GM19240 (cell line): Measurements from ENCODE around the gene TSEN34.
"Not testable (repeated sequence)": the region's sequence is repeated elsewhere in the genome, so short reads cannot be mapped to it uniquely, and the experiment has no call there.

Experiments
- DNase-seq: peaks from one replicate; pipeline ENCODE4 v3.0.0; 2011; ENCODE audit warnings: low spot score; ENCODE audit not compliant: insufficient read length

TSEN34 gene

DNA sequence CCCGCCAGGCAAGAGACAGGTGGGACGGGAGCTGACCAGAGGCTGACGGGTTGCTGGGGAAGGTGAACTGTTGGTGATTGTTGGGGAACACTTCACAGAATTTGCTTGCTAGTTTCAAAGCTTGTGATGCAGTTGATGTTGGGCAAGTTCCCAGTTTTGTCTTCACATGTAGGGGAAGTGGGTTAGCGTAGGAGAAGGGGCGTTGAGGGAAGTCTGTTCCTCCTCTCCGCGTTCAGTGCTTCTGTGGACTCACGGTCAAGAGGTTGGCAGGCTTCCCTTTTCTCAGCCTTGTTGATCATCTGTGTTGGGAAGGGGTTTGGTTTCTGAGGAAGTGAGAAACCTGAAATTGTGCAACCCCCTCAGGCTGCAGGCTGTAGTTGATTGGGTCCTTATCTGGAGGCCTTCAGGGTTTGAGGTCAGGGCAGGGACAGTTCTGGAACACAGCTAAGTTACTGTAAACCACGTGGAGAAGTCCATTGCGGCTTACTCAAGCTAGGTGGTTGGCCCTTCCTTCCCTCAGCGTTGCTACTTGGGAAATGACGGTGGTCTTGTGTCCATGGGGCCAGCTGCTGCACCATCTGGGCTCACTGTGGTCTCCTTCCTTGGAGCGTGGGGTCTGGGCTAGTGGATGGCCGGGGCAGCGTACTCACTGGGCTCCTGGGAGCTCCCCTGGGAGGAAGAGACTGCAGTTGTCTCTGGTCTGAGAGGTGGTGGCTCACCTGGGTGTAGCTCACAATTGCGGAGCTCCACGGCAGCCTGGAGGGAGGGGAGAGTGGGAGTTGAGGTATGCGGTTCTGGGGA, 17.1 kb downstream of the TSEN34 start:
- DNase-seq = no peak

DNA sequence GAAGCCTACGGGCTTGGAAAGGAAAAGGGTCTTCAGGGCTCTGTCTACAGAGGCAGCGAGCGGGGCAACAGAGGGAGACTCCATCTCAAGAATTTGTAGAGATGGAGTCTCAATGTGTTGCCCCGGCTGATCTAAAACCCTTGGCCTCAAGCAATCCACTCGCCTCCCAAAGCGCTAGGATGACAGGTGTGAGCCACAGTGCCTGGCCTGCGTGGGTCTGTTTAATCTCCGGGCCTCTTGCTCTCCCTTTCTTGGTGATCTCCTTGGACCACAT, 17.6 kb downstream of the TSEN34 start:
- no peak for DNase-seq

DNA sequence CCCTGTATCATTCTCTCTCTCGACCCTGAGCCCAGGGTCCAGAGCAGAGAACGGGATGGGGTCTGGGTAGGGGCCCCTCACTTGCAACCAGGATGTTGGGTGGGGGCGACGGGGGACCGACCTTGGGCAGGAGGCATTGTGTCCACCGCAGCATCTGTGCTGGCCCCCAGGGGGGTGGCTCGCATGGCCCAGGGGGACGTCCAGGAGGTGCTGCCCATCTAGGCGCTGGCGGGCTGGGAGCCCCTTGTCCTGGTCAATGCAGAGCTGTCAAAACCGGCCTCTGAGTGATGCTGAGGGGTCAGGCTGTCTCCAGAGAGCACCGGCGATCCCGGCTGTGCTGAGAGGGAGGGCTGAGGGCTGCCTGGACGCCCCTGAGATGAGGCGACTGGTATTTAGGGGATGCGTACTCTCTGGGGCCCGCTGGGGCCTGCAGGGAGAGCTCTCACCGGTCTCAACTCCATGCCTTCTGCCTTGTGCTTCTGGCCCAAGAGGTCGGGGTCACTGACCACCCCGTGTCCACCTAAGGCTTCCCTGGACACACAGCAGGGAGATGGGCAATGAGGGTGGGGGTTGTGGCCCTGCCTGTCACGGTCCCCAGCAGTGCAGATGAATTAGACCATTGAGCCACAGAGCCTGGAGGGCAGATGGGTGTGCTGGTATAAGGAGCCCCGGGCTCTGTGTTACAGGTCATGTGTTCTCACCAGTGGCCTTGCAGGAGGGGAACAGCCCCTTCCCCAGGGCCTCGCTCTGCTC, 18.1 kb downstream of the TSEN34 start:
- DNase-seq = no peak

DNA sequence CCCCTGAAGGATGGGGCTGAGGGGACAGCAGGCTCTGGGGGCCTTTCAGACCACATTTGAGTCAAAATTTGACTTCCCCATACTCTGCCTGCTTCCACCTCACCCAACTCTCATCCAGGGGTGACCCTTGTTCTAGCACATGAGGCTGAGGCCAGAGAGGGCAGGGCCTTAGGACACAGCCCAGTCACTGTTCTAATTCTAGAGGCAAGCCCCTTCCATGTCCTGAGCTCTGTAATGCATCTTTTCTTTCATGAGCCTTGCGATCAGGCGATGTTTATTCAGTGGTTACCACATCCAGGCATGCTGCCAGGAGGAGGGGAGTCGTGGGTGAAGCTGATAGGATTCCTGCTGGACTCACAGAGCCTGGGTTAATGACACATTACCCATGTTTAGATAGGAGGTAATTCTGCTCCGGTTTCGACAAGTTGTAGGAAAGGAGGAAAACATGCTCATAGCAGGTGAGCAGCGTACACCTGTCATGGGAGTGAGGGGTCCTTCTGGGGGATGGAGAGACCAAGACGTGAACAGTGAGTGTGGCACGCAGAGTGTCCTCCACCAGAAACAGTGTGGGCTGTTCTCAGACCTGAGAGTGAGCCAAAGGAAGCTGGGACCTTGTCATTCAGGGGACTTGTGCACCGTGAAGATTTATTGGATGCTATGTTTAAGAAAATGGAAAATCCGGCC, 18.8 kb downstream of the TSEN34 start:
- no peak for DNase-seq

DNA sequence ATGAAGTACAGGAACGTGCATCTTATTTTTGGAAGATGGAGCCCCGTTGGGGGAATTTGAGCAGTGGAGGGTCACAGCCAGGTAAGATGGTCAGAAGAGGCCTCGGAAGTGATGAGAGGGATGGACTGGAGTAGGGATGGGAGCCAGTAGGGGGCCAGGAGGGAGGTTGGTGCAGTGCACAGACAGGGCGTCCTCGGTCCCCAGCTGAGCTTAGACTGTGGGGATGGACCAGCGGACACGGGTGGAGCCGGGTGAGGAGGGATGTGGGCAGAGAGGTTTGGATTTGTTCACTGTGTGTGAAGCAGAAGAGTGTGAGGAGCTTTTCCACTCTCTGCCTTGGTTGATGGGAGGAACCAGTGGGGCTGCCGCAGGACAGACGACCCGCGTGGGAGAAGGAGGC, 20.1 kb downstream of the TSEN34 start:
- no peak for DNase-seq

DNA sequence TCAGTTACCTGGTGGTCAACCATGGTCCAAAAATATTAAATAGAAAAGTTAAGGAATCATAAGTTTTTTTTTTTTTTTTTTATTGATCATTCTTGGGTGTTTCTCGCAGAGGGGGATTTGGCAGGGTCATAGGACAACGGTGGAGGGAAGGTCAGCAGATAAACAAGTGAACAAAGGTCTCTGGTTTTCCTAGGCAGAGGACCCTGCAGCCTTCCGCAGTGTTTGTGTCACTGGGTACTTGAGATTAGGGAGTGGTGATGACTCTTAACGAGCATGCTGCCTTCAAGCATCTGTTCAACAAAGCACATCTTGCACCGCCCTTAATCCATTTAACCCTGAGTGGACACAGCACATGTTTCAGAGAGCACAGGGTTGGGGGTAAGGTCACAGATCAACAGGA, 23.1 kb downstream of the TSEN34 start:
- DNase-seq = not testable (repeated sequence)

DNA sequence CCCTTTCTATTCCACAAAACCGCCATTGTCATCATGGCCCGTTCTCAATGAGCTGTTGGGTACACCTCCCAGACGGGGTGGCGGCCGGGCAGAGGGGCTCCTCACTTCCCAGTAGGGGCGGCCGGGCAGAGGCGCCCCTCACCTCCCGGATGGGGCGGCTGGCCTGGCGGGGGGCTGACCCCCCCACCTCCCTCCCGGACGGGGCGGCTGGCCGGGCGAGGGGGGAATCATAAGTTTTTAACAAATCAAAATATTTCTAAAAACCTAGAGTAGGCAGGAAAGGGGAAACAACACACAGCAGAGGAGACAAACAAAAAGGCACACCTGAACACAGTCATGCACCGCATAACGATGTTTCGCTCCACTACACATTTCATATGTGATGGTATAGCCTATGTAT, 23.6 kb downstream of the TSEN34 start:
- not testable (repeated sequence) for DNase-seq

DNA sequence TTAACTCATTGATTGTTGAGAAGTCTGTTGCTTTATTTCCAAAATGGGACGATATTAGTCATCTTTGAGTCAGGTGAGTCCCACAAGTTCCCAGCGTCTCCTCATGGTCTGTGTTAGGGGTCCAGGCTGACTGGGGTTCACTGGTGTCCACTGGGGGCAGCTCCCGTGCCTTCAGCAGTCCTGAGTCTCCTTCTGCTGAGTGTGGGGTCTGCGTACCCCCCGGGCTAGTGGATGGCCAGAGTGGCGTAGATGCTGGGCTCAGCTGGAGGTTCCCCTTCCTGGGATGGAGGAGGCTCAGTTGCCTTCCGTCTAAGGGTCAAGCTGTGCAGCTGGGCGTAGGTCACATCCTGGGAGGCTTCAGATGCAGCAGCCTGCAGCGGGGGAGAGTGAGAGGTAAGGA, 25.8 kb downstream of the TSEN34 start:
- DNase-seq = no peak

DNA sequence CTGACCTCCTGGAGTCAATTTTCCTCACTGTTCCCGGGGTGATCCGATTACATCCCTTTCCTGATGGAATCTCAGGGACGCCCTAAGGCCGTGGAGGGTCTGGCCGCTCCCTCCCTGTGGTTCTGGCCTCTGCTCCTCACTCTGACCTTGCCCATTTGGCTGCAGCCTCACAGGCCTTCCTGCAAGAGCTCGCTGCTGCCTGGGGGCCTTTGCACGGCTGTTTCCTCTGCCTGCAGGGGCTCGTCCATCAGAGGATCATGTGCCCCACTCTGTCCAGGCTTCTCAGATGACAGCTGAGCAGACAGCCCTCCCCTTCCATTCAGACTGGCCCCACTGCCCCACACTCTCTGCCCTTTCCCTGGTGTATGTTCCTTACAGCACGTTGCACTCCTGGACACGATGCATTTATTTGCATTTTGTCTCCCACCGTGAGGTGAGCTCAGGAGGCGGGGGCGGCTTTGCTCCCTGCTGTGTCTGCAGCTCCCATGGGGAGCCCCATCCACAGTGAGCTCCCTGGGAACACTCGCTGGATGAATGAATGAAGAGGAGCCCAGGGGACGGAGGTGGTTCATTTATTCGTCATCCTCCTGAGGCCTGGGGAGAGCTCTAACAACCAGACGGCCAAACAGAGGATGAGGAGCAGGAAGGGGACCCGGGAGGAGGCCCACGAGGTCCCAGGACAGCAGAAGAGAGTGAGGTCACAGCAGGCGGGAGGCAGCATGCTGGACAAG, 26.6 kb downstream of the TSEN34 start:
- not testable (repeated sequence) for DNase-seq

DNA sequence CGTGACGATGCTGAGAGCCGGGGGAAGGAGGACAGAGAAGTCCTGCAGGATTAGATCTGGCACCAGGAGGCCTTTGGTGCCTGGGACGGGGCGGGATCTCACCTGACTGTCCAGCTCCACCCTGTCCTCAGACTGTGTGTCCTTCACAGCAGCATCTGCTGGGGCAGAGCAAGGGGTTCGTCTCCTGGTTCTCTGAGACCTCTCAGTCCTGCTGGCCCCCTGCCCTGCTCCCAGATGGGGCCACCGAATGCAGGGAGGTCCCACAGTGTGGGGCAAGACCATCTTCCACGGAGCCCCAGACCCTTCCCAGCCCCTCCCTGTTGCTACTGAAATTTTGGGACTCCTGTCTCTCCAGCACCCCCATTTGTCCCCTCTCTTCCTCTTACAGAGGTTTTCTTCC, 27.2 kb downstream of the TSEN34 start:
- no peak for DNase-seq

DNA sequence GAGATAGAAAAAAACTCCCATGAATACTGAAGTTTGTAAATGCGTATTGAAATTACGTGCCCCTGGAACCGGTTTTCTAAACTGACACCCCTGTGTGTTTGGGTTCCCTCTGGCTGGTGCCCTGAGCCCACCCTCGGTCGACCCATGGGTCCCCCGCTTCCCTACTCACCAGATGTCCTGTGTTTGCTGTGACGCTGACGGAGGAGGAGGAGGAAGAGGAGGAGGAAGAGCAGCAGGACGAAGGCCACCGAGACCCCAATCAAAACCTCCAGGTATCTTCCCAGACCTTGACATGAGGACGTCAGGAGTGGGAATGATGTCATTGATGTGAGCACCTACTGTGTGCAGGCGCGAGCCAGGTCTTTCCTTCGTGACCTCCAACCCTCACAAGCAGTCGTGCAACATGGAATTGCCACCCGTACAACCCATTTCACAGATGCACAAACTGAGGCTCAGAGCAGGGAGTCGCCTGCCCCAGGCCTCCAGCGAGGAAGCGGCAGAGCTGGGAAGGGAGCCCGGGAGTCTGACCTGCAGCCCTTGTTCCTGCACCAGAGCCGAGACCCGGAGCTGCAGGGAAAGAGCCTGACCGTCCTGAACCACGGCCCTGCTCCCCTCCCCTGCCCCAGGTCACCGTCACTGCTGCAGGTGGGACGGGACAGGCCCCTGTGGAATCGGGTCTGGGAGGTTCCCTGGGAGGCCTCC, 28.0 kb downstream of the TSEN34 start:
- no peak for DNase-seq

DNA sequence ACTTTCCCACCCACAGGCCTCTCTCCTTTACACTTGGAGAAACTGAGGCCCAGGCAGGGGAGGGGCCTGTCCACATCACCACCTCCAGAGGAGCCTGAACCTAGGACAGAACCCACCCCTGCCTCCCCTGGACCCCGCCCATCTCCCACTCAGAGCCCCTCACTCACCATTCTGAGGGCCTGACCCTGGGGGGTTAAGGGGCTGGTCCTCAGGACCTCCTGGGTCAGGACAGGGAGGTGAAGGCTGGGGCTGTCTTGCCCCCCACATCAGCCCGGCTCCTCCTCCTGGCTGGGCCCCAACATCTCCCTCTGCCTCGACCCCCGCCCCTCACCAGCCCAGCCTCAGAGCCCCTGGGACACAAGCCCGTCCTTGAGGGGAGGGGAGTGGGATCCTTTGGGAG, 28.6 kb downstream of the TSEN34 start:
- DNase-seq = not testable (repeated sequence)

DNA sequence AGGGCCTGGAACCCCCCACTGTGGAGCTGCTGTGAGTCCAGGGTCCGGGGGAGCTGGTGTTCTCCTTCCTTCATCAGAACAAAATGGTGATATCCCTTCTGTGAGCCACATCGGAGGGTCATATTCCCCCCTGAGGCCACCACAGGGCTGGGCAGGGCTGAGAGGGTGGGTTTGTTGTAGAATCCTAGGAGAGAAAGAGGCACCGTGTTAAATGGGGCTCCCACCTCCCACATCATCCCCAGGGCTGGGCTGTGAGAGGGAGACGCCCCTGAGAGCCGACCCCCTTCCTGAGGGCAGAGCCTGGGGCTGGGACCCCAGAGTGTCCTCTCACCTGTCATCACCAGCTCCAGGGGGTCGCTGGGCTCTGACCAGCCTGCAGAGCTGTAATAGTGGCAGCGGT, 30.8 kb downstream of the TSEN34 start:
- DNase-seq = not testable (repeated sequence)

DNA sequence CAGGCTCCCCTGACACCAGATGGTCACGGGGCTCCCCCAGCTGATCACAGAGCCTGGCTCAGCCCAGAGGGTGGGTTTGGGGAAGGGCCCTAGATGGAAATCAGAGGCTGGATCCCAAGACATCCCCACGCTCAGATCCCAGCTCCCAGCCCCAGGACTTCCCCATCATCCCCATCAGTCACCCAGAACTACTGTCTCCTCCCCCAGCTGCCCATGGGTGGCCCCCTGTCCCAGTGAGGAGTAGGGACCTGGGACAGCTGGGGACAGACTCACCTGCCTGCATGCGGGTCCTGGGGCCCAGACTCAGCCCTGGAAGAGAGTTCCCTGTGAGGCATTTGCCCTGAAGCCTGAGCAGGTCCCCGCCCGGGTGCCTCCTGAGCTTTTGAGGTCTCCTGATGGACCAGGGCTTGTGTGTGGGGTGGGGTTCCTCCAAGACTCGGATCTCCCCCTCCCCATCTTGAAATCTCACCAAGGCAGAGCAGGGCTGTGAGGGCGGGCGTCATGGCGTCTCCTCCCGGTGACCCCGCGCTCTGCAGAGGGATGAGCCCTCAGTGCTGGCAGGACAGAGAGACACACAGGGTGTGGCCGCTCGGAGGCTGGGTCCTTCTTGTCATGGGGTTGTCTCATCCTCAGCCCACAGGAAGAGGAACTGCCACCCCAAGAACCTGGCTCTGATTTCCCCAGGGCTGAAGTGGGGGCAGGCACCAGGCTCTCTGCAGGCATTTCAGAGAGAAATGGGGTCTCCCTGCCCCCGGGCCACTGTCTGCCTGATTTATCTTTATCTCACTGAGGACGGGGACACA, 31.6 kb downstream of the TSEN34 start, which contains the start of gene LILRB3:
LILRB3 (minus strand) TSS at position 534 of the 803 bp plus-strand sequence; CDS start at position 503, 31 bp downstream.
- not testable (repeated sequence) for DNase-seq

DNA sequence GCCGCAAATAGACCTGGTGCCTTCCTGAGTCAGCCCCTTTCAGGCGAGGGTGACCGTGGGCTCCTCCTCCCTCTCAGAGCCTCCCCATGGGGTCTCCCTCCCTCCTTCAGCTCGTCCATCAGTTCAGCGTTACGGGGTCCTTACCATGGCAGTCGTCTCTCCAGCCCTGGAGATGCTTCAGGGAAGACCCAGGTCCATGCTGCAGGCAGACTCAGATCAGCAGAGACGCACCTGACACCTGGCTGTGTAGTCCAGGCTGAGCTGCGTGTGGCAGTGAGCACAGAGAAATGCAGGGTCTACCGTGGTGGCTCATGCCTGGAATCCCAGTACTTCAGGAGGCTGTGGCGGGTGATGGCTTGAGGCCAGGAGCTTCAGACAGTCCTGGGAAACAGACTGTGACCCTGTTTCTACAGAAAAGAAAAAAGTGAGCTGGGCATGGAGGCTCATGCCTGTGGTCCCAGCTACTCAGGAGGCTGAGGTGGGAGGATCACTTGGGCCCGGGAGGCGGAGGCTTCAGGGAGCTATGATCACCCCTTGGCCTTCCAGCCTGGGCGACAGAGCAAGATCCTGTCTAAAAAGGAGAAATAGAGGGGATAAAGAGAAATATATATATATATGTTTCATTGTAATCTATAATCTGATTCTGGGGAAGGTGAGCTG, 32.3 kb downstream of the TSEN34 start:
- DNase-seq = not testable (repeated sequence)

DNA sequence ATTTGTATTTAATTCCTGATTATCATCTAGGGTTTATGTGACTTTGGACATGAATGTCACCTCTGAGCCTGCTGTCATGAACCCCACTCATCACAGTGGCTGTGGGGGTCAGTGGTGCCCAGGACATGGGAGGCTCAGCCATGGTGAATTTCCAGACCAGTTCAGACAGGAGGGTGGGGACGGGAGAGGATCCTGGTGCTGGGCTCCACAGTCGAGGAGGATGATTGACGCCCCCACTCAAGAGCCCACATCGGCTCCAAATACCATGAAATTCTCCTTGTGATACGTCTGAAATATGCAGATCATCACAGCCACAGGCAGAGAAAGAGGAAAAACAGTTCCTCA, 32.8 kb downstream of the TSEN34 start:
- DNase-seq = not testable (repeated sequence)

DNA sequence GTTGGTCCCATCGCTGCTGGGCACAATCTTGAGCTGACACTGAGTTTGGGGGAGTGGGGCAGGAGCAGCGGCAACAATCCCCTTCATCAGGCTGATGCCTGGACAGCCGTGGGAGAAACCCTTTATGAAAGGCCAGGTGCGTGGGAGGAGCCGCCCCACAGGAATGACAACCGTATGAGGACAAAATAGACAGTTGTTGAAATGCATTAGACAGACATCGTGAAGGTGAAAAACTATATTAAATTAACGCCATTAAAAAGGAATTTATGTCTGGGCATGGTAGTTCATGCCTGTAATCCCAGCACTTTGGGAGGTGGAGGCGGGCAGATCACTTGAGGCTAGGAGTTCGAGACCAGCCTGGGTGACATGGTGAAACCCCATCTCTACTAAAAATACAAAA, 33.5 kb downstream of the TSEN34 start:
- DNase-seq = not testable (repeated sequence)

DNA sequence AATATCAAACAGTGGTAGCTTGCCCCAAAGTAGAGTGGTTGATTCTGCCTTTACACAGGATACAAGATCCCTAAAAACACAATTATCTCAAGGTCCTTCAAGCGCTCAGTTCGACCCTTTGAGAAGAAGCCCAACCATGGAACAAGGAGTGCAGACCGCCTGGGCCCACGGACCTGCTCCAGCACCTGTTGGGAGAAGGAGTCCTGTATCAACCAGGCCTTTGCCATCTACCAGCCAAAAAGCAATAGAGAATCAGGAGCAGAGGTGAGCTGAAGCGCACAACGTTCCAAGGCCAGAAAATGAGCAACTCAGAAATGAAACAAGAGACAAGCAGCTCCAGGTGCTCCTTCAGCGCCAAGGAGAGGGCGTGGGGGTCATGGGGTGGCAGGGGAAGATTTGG, 38.0 kb downstream of the TSEN34 start:
- DNase-seq = no peak

DNA sequence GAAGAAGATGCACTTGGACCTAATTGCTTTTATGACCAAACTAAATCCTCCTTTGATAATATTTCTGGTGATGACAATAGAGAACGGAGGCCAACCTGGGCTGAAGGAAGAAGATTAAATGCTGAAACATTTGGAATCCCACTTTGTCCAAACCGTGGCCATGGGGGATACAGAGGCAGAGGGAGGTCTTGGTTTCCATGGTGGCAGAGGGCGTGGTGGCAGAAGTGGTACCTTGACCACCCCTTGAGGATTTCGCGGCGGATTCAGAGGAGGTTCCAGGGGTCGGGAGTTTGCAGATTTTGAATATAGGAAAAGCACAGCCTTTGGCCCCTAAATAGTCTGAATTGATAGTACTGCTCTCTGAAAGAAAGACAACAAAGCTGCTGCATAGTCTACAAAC, 38.9 kb downstream of the TSEN34 start:
- no peak for DNase-seq
